AG09309 (cell line): ENCODE results near the gene TSHZ2.

Source experiments
- DNase-seq: peaks from one replicate; pipeline ENCODE4 v3.0.0-alpha.2; 2010; ENCODE audit warnings: low read depth
- H3K4me3 ChIP-seq: 2 replicates; pipeline ENCODE4 v1.5.1; 2011; ENCODE audit warnings: mild to moderate bottlenecking, low read depth, low read length, moderate library complexity; ENCODE audit not compliant: control insufficient read depth
- CTCF ChIP-seq: IDR thresholded peaks from 2 replicates; pipeline ENCODE4 v1.5.1; 2011; ENCODE audit warnings: mild to moderate bottlenecking, low read depth, low read length, inconsistent platforms; ENCODE audit not compliant: insufficient read depth, control insufficient read depth; ENCODE audit errors: missing control alignments

TSHZ2 gene

GRCh38 chr20:53175135-53175780, 203.1 kb downstream of the TSHZ2 start:
- DNase-seq, result no peak
- TF ChIP-seq CTCF, result no peak
- no peak overlapping the region for H3K4me3 ChIP-seq

DNA sequence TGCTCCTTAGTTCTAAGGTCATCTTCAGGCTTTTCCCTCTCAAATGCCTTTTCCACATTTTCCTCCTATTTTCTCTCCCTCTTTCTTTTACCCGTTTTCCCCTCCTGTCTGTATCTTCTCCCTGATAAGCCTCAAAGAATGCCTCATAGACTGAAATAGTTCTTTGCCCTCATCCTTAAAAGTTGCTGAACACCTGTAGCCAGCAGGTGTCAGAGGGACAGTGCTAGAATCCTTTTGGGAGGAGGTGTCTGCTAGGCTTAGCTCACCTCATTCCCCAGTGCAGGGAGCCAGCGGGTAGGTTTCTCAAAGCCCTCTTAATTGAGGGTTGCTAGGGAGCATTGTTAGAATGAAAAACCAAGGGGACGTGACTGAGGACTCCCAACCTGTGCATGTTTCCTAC, 204.0 kb downstream of the TSHZ2 start:
- no peak for DNase-seq
- H3K4me3 ChIP-seq, result no peak overlapping the region
- TF ChIP-seq CTCF, result no peak

- TF ChIP-seq CTCF, result no peak
- DNase-seq, result no peak
- H3K4me3 ChIP-seq, result no peak overlapping the region
Measured at GRCh38 chr20:53177687-53178086, 205.5 kb downstream of the TSHZ2 start.

DNA sequence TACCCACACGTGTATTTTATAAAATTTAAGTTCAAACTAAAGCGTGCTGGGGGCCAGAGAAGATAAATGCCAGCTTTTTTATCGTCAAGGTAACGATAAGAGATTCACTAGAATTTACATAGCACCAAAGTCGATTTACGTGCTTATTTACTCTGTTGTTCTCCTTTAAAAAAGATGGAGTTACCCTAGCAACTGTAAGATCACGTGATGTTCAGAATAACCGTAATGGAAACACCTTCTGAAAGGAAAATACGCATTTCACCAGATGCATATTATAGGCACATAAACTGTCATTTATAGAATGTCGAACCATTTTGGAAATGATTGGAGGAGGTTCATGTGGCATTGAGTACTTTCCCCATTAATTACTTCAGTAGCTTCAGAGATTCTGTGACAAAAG, 207.6 kb downstream of the TSHZ2 start:
- TF ChIP-seq CTCF, result no peak
- no peak overlapping the region for H3K4me3 ChIP-seq
- no peak for DNase-seq

GRCh38 chr20:53180928-53181362, 208.8 kb downstream of the TSHZ2 start:
- no peak for DNase-seq
- TF ChIP-seq CTCF, result no peak
- no peak overlapping the region for H3K4me3 ChIP-seq

- no peak for DNase-seq
- no peak for TF ChIP-seq CTCF
- no peak overlapping the region for H3K4me3 ChIP-seq
Measured at GRCh38 chr20:53181866-53182376, 209.8 kb downstream of the TSHZ2 start.

DNA sequence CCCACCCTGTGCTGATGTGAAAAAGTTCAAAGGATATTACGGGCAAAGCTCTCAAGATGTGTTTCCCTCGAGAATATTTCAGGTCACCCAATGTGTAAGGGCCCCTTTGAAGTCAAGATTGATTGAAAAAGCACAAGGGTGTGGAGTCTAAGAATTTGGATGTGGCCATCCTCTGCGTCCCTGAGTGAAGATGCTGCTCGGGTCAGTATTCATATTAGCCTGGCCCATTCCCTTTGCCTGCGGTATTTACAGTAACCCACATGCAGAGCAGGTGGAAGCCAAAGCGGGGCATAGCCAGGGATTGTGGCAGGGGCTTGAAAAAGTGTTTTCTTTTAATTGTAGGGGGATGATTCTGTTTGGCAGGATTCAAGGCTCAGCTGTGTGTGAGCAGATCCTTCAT, 211.0 kb downstream of the TSHZ2 start:
- TF ChIP-seq CTCF, result no peak
- no peak for DNase-seq
- H3K4me3 ChIP-seq, result no peak overlapping the region
